Sigmoid colon (tissue), 7 donors: ENCODE results near the gene COL1A2. TPM values are rescaled to one million over a fixed set of nuclear protein-coding genes. Genes with fewer than 3 reads are reported as not detected.

Source experiments
- DNase-seq: peaks from one replicate; pipeline ENCODE4 v3.0.0-alpha.2; 2019
- H3K27ac ChIP-seq, 4 donors: fragments of 200-600 bp; sonication (generic); one replicate each; pipeline ENCODE4 v1.5.1; 2016 to 2019; ENCODE audit warnings: mild to moderate bottlenecking in 1 of 4
- H3K27me3 ChIP-seq, 3 donors: fragments of 200-600 bp; sonication (generic); one replicate each; pipeline ENCODE4 v1.5.1; 2019; ENCODE audit warnings: mild to moderate bottlenecking in 1 of 3
- H3K36me3 ChIP-seq, 4 donors: fragments of 200-600 bp; sonication (generic); one replicate each; pipeline ENCODE4 v1.5.1; 2016 to 2019
- H3K4me1 ChIP-seq, 4 donors: fragments of 200-600 bp; sonication (generic); one replicate each; pipeline ENCODE4 v1.5.1; 2017 to 2019
- H3K4me3 ChIP-seq, 4 donors: fragments of 200-600 bp; sonication (generic); one replicate each; pipeline ENCODE4 v1.5.1; 2017 to 2019; ENCODE audit warnings: mild to moderate bottlenecking in 2 of 4, moderate library complexity in 1 of 4
- H3K9me3 ChIP-seq, 4 donors: fragments of 200-600 bp in 3 of 4; sonication (generic) in 3 of 4; one replicate each; pipeline versions ENCODE4 v1.5.1 to v1.6.1; 2013 to 2019
- CTCF ChIP-seq, 4 experiments: fragments of 450-650 bp in 3 of 4; fragments of 200-600 bp in 1 of 4; IDR thresholded peaks; one replicate each; pipeline ENCODE4 v1.5.1; 2016 to 2019; ENCODE audit warnings: antibody characterized with exemption in 4 of 4, mild to moderate bottlenecking in 3 of 4, moderate library complexity in 2 of 4
- EP300 ChIP-seq, 4 donors: sonication (generic); formaldehyde crosslinking; IDR thresholded peaks; one replicate each; pipeline ENCODE4 v1.6.1; 2017; ENCODE audit warnings: antibody characterized with exemption in 4 of 4
- POLR2A ChIP-seq, 2 donors: fragments of 450-650 bp; IDR thresholded peaks; one replicate each; pipeline ENCODE4 v1.6.1; 2016; ENCODE audit warnings: antibody characterized with exemption in 2 of 2, mild to moderate bottlenecking in 2 of 2, moderate library complexity in 2 of 2
- POLR2AphosphoS5 ChIP-seq, 4 donors: sonication (generic); formaldehyde crosslinking; IDR thresholded peaks; one replicate each; pipeline ENCODE4 v1.6.1; 2017; ENCODE audit warnings: antibody characterized with exemption in 4 of 4
- WGBS, 2 donors: extraction: QIAGEN DNeasy Blood & Tissue Kit; methylation state at CpG; one replicate each; pipeline ENCODE4 v1.1.7; 2013; 5-methylcytosine and 5-hydroxymethylcytosine counted together
- intact Hi-C: fragments of 100-400 bp; cut with DNase I; formaldehyde crosslinking; loops from one replicate; pipeline ENCODE4 v1.15.1; 2023
- polyA plus RNA-seq, 3 donors: library from polyadenylated mRNA; stranded (reverse); fragments of 200-250 nt; gene quantifications; one replicate each; pipeline ENCODE4 v1.2.3, GENCODE V29; 2013
- total RNA-seq, 4 donors: library from RNA; depleted of rRNA; stranded (reverse); fragments of >200 nt; gene quantifications; one replicate each; pipeline ENCODE4 v1.1.0, GENCODE V29; 2016
- donor health status: healthy with polysubstance abuse.
- donor health status: Bipolar disorder and iron deficiency.
- donor health status: healthy.

Gene COL1A2
- total and polyA plus RNA-seq, 7 donors, result 12.3 to 1,047 (median 104) TPM

GRCh38 chr7:94391726-94392392 lies 2.8 kb upstream of the COL1A2 start:
- H3K4me3 ChIP-seq, result peak overlapping the region in 2 of 4 donors; percentile 11 to 22
- DNase-seq, result no peak
- no peaks in the 10 kb centered on the region for H3K9me3 ChIP-seq
- peaks cover 0 to 31% (median 25%) of the 10 kb centered on the region in 4 donors for H3K4me1 ChIP-seq
- H3K27ac ChIP-seq, result peak overlapping the region; percentile 89 to 94 (median 92)
- H3K27me3 ChIP-seq, result no peaks in the 10 kb centered on the region
- H3K36me3 ChIP-seq, result no peaks in the 10 kb centered on the region
- 39 to 57% methylated on average over 4 of the region's 4 CpGs for WGBS, 2 donors
- intact Hi-C loops, result loop anchor here (10.0 kb wide), 1 partner anchor 477 kb away; no protein-coding TSS in a partner anchor
- TF ChIP-seq POLR2A (IDR thresholded peaks at IDR 0.05) (no peak), POLR2AphosphoS5 (IDR thresholded peaks at IDR 0.05) (peak in 2 of 4 donors; percentile 48 to 75), CTCF (IDR thresholded peaks at IDR 0.05) (no peak)

- no peak for DNase-seq
- intact Hi-C loops, result loop anchor here (10.0 kb wide), 1 partner anchor 478 kb away; no protein-coding TSS in a partner anchor
- H3K4me3 ChIP-seq, result peak overlapping the region in 1 of 4 donors; percentile 11
- peaks cover 0 to 36% (median 27%) of the 10 kb centered on the region in 4 donors for H3K4me1 ChIP-seq
- WGBS, 2 donors, result 69 to 76% methylated on average over 1 of the region's 1 CpG
- H3K36me3 ChIP-seq, result peaks cover 0 to under 1% (median 0%) of the 10 kb centered on the region in 4 donors
- H3K27ac ChIP-seq, result peak overlapping the region; percentile 89 to 94 (median 92)
- H3K9me3 ChIP-seq, result no peaks in the 10 kb centered on the region
- TF ChIP-seq CTCF (IDR thresholded peaks at IDR 0.05) (no peak), EP300 (IDR thresholded peaks at IDR 0.05) (no peak), POLR2AphosphoS5 (IDR thresholded peaks at IDR 0.05) (no peak), POLR2A (IDR thresholded peaks at IDR 0.05) (no peak)
- H3K27me3 ChIP-seq, result no peaks in the 10 kb centered on the region
Measured at GRCh38 chr7:94392393-94392786, 2.3 kb upstream of the COL1A2 start.

- H3K4me1 ChIP-seq, result peaks cover 0 to 46% (median 36%) of the 10 kb centered on the region in 4 donors
Measured at GRCh38 chr7:94393246-94394108, 1.2 kb upstream of the COL1A2 start.

GRCh38 chr7:94394109-94394436 lies 622 bp upstream of the COL1A2 start:
- no peak for TF ChIP-seq POLR2A (IDR thresholded peaks at IDR 0.05)
- no peak for TF ChIP-seq POLR2AphosphoS5 (IDR thresholded peaks at IDR 0.05)
- no peak for TF ChIP-seq CTCF (IDR thresholded peaks at IDR 0.05)
- TF ChIP-seq EP300 (IDR thresholded peaks at IDR 0.05), result no peak
- Histone ChIP-seq H3K27me3 (no peaks in the 10 kb centered on the region), H3K4me1 (peaks cover 0 to 52% (median 41%) of the 10 kb centered on the region in 4 donors), H3K9me3 (no peaks in the 10 kb centered on the region), H3K4me3 (peak overlapping the region; percentile 52 to 72 (median 61)), H3K27ac (peak overlapping the region; percentile 89 to 94 (median 92)), H3K36me3 (peaks cover 0 to 17% (median 2%) of the 10 kb centered on the region in 4 donors)
- WGBS, 2 donors, result 10 to 20% methylated on average over 19 of the region's 19 CpGs
- intact Hi-C loops, result loop anchor here (10.0 kb wide), 1 partner anchor 479 kb away; no protein-coding TSS in a partner anchor
- peak; percentile 73 for DNase-seq

More at GRCh38 chr7:94393246-94394108, 1.2 kb upstream of the COL1A2 start:
- peak overlapping the region; percentile 89 to 94 (median 92) for H3K27ac ChIP-seq
- no peaks in the 10 kb centered on the region for H3K9me3 ChIP-seq
- no peak for DNase-seq
- no peak for TF ChIP-seq CTCF (IDR thresholded peaks at IDR 0.05)
- no peak for TF ChIP-seq POLR2AphosphoS5 (IDR thresholded peaks at IDR 0.05)
- TF ChIP-seq POLR2A (IDR thresholded peaks at IDR 0.05), result no peak
- no peak for TF ChIP-seq EP300 (IDR thresholded peaks at IDR 0.05)
- WGBS, 2 donors, result 57 to 66% methylated on average over 24 of the region's 24 CpGs
- intact Hi-C loops, result loop anchor here (10.0 kb wide), 1 partner anchor 479 kb away; no protein-coding TSS in a partner anchor
- H3K27me3 ChIP-seq, result no peaks in the 10 kb centered on the region
- peaks cover 0 to 11% (median 0%) of the 10 kb centered on the region in 4 donors for H3K36me3 ChIP-seq
- peak overlapping the region in 3 of 4 donors; percentile 58 to 72 (median 64) for H3K4me3 ChIP-seq
